Breast epithelium (tissue), 3 donors: ENCODE results near the gene SORCS3.

Source experiments
- POLR2AphosphoS5 ChIP-seq, 3 donors: sonication (generic); formaldehyde crosslinking; IDR thresholded peaks; one replicate each; pipeline ENCODE4 v1.6.1; 2017; ENCODE audit warnings: antibody characterized with exemption in 3 of 3
- TF ChIP-seq, protein P1 (sequence below), 3 donors: fragments of 450-650 bp; IDR thresholded peaks; one replicate each; pipeline ENCODE4 v1.5.1; 2016 to 2017; ENCODE audit warnings: antibody characterized with exemption in 3 of 3, mild to moderate bottlenecking in 3 of 3, moderate library complexity in 3 of 3

DNA sequence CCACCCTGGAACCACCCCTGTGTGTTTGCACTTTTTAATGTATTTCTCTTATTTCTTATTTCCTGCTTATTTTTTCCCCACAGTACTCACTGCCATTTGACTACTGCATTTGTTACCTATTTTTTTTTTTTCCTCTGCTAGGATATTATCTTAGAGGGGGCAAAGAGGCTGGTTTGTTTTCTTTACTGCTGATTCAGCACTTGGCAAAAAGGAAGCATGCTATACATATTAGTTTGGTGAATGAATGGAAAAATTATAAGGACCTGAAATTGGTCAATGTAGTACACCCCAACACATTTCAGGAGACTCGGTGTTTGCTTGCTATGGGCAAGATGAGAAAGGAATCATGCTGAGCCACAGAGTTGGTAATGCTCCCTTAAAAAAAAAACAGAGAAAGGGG lies 193.5 kb downstream of the SORCS3 start:
- TF ChIP-seq POLR2AphosphoS5 (IDR thresholded peaks at IDR 0.05) = no peak
- TF ChIP-seq, protein P1, sequence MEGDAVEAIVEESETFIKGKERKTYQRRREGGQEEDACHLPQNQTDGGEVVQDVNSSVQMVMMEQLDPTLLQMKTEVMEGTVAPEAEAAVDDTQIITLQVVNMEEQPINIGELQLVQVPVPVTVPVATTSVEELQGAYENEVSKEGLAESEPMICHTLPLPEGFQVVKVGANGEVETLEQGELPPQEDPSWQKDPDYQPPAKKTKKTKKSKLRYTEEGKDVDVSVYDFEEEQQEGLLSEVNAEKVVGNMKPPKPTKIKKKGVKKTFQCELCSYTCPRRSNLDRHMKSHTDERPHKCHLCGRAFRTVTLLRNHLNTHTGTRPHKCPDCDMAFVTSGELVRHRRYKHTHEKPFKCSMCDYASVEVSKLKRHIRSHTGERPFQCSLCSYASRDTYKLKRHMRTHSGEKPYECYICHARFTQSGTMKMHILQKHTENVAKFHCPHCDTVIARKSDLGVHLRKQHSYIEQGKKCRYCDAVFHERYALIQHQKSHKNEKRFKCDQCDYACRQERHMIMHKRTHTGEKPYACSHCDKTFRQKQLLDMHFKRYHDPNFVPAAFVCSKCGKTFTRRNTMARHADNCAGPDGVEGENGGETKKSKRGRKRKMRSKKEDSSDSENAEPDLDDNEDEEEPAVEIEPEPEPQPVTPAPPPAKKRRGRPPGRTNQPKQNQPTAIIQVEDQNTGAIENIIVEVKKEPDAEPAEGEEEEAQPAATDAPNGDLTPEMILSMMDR (IDR thresholded peaks at IDR 0.05) = no peak
